HG02610 (cell line): ENCODE data around the gene TGFB2.
A peak's percentile ranks its signal among the peaks of the same experiment; 100 is the strongest.
"Not testable (repeated sequence)": the region's sequence is repeated elsewhere in the genome, so short reads cannot be mapped to it uniquely, and the experiment has no call there.

ENCODE experiments used
- ATAC-seq: cut with Tn5 transposase; IDR thresholded peaks from one replicate; pipeline ENCODE4 v1.9.1; 2021; ENCODE audit warnings: mild to moderate bottlenecking, moderate library complexity; ENCODE audit not compliant: unreplicated experiment

Gene TGFB2

GRCh38 chr1:218344814-218345672 lies at the start of gene TGFB2:
Gene TGFB2 (plus strand): TSS chr1:218345336. CDS start chr1:218346702, 1,366 bp downstream.
- ATAC-seq = peak; percentile 38

GRCh38 chr1:218296162-218296561 lies 49.0 kb upstream of the TGFB2 start:
- ATAC-seq = no peak

- no peak for ATAC-seq
These were observed 47.7 kb upstream of the TGFB2 start for GRCh38 chr1:218297461-218297860.

- no peak for ATAC-seq
These were observed 47.3 kb upstream of the TGFB2 start for GRCh38 chr1:218297867-218298266.

GRCh38 chr1:218298398-218298797 lies 46.7 kb upstream of the TGFB2 start:
- ATAC-seq = no peak

- no peak for ATAC-seq
These were observed 45.7 kb upstream of the TGFB2 start for GRCh38 chr1:218299416-218299815.

- ATAC-seq = no peak
These were observed 43.9 kb upstream of the TGFB2 start for GRCh38 chr1:218301217-218301616.

GRCh38 chr1:218302155-218302554 lies 43.0 kb upstream of the TGFB2 start:
- ATAC-seq = no peak

GRCh38 chr1:218303176-218303879 lies 41.8 kb upstream of the TGFB2 start:
- peak; percentile 77 for ATAC-seq

GRCh38 chr1:218304281-218305039 lies 40.7 kb upstream of the TGFB2 start:
- peak; percentile 68 for ATAC-seq

- no peak for ATAC-seq
These were observed 39.6 kb upstream of the TGFB2 start for GRCh38 chr1:218305472-218306064.

GRCh38 chr1:218312509-218312908 lies 32.6 kb upstream of the TGFB2 start:
- no peak for ATAC-seq

GRCh38 chr1:218314316-218314715 lies 30.8 kb upstream of the TGFB2 start:
- ATAC-seq = no peak

GRCh38 chr1:218315638-218316037 lies 29.5 kb upstream of the TGFB2 start:
- ATAC-seq = no peak

GRCh38 chr1:218317061-218317460 lies 28.1 kb upstream of the TGFB2 start:
- ATAC-seq = no peak

GRCh38 chr1:218320182-218320581 lies 25.0 kb upstream of the TGFB2 start:
- ATAC-seq = not testable (repeated sequence)

- no peak for ATAC-seq
These were observed 22.4 kb upstream of the TGFB2 start for GRCh38 chr1:218322762-218323161.

GRCh38 chr1:218323568-218324225 lies 21.4 kb upstream of the TGFB2 start:
- no peak for ATAC-seq

- no peak for ATAC-seq
These were observed 20.9 kb upstream of the TGFB2 start for GRCh38 chr1:218324226-218324580.

- ATAC-seq = no peak
These were observed 16.4 kb upstream of the TGFB2 start for GRCh38 chr1:218328769-218329168.
